SIG-M5 treated with dmso at 0.1 percent for 504 hours (cell line): Measurements from ENCODE around the gene CHMP2B.

Source experiments
- DNase-seq: peaks from one replicate; lab custom pipeline; 2025; ENCODE audit not compliant: unreplicated experiment; lab: John Stamatoyannopoulos, UW

CHMP2B gene

GRCh38 chr3:87227104-87227834, at the start of gene CHMP2B:
Gene CHMP2B (plus strand): TSS chr3:87227309. CDS start chr3:87227523, 214 bp downstream.
- peak; percentile 91 for DNase-seq

GRCh38 chr3:87179642-87180041, 47.5 kb upstream of the CHMP2B start:
- no peak for DNase-seq

- no peak for DNase-seq
Observed at GRCh38 chr3:87181551-87181950, 45.6 kb upstream of the CHMP2B start.

GRCh38 chr3:87182023-87182422, 45.1 kb upstream of the CHMP2B start:
- DNase-seq: no peak

- no peak for DNase-seq
Observed at GRCh38 chr3:87186608-87187159, 40.4 kb upstream of the CHMP2B start.

GRCh38 chr3:87191175-87191574, 35.9 kb upstream of the CHMP2B start:
- no peak for DNase-seq

- no peak for DNase-seq
Observed at GRCh38 chr3:87191641-87192040, 35.5 kb upstream of the CHMP2B start.

- DNase-seq: no peak
Observed at GRCh38 chr3:87196879-87197278, 30.2 kb upstream of the CHMP2B start.

- DNase-seq: no peak
Observed at GRCh38 chr3:87197531-87197930, 29.6 kb upstream of the CHMP2B start.

GRCh38 chr3:87198774-87199173, 28.3 kb upstream of the CHMP2B start:
- DNase-seq: no peak

GRCh38 chr3:87199628-87200027, 27.5 kb upstream of the CHMP2B start:
- no peak for DNase-seq

- DNase-seq: no peak
Observed at GRCh38 chr3:87200060-87200647, 27.0 kb upstream of the CHMP2B start.

- no peak for DNase-seq
Observed at GRCh38 chr3:87201727-87202126, 25.4 kb upstream of the CHMP2B start.

- DNase-seq: no peak
Observed at GRCh38 chr3:87203809-87204208, 23.3 kb upstream of the CHMP2B start.

- DNase-seq: peak; percentile 34
Observed at GRCh38 chr3:87206070-87206469, 21.0 kb upstream of the CHMP2B start.

GRCh38 chr3:87206635-87207034, 20.5 kb upstream of the CHMP2B start:
- DNase-seq: no peak

GRCh38 chr3:87207460-87207859, 19.6 kb upstream of the CHMP2B start:
- no peak for DNase-seq

GRCh38 chr3:87209111-87209510, 18.0 kb upstream of the CHMP2B start:
- no peak for DNase-seq

GRCh38 chr3:87218560-87218959, 8.5 kb upstream of the CHMP2B start:
- DNase-seq: no peak

GRCh38 chr3:87219611-87220010, 7.5 kb upstream of the CHMP2B start:
- no peak for DNase-seq

GRCh38 chr3:87225659-87226058, 1.4 kb upstream of the CHMP2B start:
- no peak for DNase-seq

GRCh38 chr3:87227835-87228144, 681 bp downstream of the CHMP2B start:
- no peak for DNase-seq

- DNase-seq: no peak
Observed at GRCh38 chr3:87228316-87228715, 1.2 kb downstream of the CHMP2B start.
